Heart right ventricle (tissue), 16 donors: Measurements from ENCODE around the gene ZNF423. TPM values are rescaled to one million over a fixed set of nuclear protein-coding genes. Genes with fewer than 3 reads are reported as not detected.

Experiments
- ATAC-seq, 8 donors: fragments of 200-7000 bp; cut with Tn5 transposase; one replicate each; pipeline ENCODE4 v1.9.1; 2020; ENCODE audit warnings: mild to moderate bottlenecking in 8 of 8, moderate library complexity in 8 of 8, moderate number of reproducible peaks in 1 of 8
- DNase-seq, 2 donors: peaks; one replicate each; pipeline ENCODE4 v3.0.0-alpha.2; 2020
- H3K27ac ChIP-seq, 10 donors: fragments of 200-600 bp; sonication (generic) in 2 of 10; one replicate each; pipeline versions ENCODE4 v1.5.0 to v1.8.0; 2020 to 2022; ENCODE audit warnings: mild to moderate bottlenecking in 3 of 10
- H3K27me3 ChIP-seq, 7 donors: fragments of 200-600 bp; one replicate each; pipeline ENCODE4 v1.8.0; 2021 to 2022; ENCODE audit warnings: mild to moderate bottlenecking in 2 of 7
- H3K36me3 ChIP-seq, 9 donors: fragments of 200-600 bp; sonication (generic) in 1 of 9; one replicate each; pipeline versions ENCODE4 v1.5.0 to v1.8.0; 2020 to 2022; ENCODE audit warnings: mild to moderate bottlenecking in 2 of 9
- H3K4me1 ChIP-seq, 9 donors: fragments of 200-600 bp; sonication (generic) in 1 of 9; one replicate each; pipeline versions ENCODE4 v1.5.0 to v1.8.0; 2020 to 2022; ENCODE audit warnings: mild to moderate bottlenecking in 4 of 9
- H3K4me3 ChIP-seq, 10 donors: fragments of 200-600 bp; sonication (generic) in 2 of 10; one replicate each; pipeline versions ENCODE4 v1.5.0 to v1.8.0; 2020 to 2022; ENCODE audit warnings: mild to moderate bottlenecking in 7 of 10, moderate library complexity in 2 of 10
- H3K9me3 ChIP-seq, 11 donors: fragments of 200-600 bp in 10 of 11; sonication (generic) in 2 of 11; one replicate each; pipeline versions ENCODE4 v1.5.0 to v1.8.0; 2013 to 2022; ENCODE audit warnings: mild to moderate bottlenecking in 2 of 11, control low read depth in 1 of 11, moderate library complexity in 1 of 11
- CTCF ChIP-seq, 9 donors: fragments of 200-600 bp; sonication (generic) in 2 of 9; IDR thresholded peaks; one replicate each; pipeline versions ENCODE4 v1.5.0 to v1.8.0; 2021 to 2022; ENCODE audit warnings: antibody characterized with exemption in 9 of 9, mild to moderate bottlenecking in 5 of 9, moderate library complexity in 1 of 9
- WGBS, 2 donors: extraction: QIAGEN DNeasy Blood & Tissue Kit; methylation state at CpG; one replicate each; pipeline ENCODE4 v1.1.7; 2013; ENCODE audit warnings: inconsistent platforms in 1 of 2; 5-methylcytosine and 5-hydroxymethylcytosine counted together
- intact Hi-C, 10 donors: fragments of 100-400 bp; cut with DNase I; formaldehyde crosslinking; loops; one replicate each; pipeline versions ENCODE4 v1.11.1 to v1.14.2; 2022
- polyA plus RNA-seq, 2 donors: library from polyadenylated mRNA; stranded (reverse); fragments of 200-250 nt; gene quantifications; one replicate each; pipeline ENCODE4 v1.2.3, GENCODE V29; 2013
- total RNA-seq, 10 donors: library from RNA; stranded (reverse); fragmentation: NEBNext Ultra II Directional in 3 of 10; extraction: Animal tissue kit (Norgen Biotek cat#: 25700) in 3 of 10; gene quantifications; one replicate each; pipeline versions ENCODE4 v1.2.1 to v1.2.4, GENCODE V29; 2021 to 2023
- donor health status: Arrhythmogenic right ventricular cardiomyopathy.
- donor health status: ischemic (EF 13 %, LVEDD 7.1; RV severe dilation, severe dysfunction).
- donor health status: healthy with polysubstance abuse.
- donor health status: DM: no; HTN: yes; CAD: no.
- donor health status: DM: no; HTN: no; CAD: no.
- donor health status: ischemic (EF 25% LVEDD 6.9; RV normal size, moderate dysfunction).
- donor health status: ischemic (EF 25% LVEDD 5.7; RV mildly dilated, moderate dysfunction).
- donor health status: healthy.
- donor health status: DM: yes; HTN: yes; CAD: no.
- donor health status: Ischemic cardiomyopathy.
- donor health status: ischemic (EF 35%, LVEDD 5.7; RV mildly dilated, moderate dysfunction).
- donor health status: nonischemic (EF 11% LVEDD 7.7; RV severe dilation, severe dysfunction).
- donor health status: DM: yes; HTN: yes; CAD: no.
- donor health status: PGD.
- donor health status: ischemic (EF 29% LVEDD 5.4; RV normal size, mild dysfunction).
- donor health status: nonischemic (EF 23%, LVEDD 6.1; RV moderate dilation, normal function).

ZNF423 gene
- total and polyA plus RNA-seq, 12 donors = 2.6 to 10.6 (median 7.0) TPM

DNA sequence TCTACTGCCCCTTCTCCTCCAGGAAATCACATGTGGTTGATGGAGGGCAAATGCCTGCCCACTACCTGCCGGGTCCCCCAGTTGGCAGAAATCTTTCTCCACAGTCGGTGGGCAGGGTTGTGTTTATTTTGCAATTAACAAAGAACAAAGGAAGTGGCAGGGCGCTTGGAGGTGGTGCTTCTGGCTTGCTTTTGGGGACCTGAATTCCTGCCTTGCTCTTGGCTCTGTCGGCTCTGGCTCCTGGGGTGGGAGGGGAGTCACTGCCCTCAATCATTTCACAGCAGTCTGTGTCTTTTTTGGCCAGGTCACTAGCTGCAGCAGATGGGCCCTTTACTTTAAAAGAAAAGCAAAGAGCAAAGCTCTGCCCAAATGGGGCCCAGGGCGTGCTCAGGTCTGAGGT is 413.1 kb downstream of the ZNF423 start:
- DNase-seq (no peak), ATAC-seq (no peak)
- 54 to 62% methylated on average over 5 of the region's 5 CpGs for WGBS, 2 donors
- Histone ChIP-seq H3K27ac (peak overlapping the region in 3 of 10 donors; percentile 9 to 86 (median 78)), H3K27me3 (peaks cover 0 to 6% (median 0%) of the 10 kb centered on the region in 7 donors), H3K36me3 (no peaks in the 10 kb centered on the region), H3K4me3 (no peak overlapping the region), H3K4me1 (peaks cover 0 to 44% (median 16%) of the 10 kb centered on the region in 9 donors), H3K9me3 (no peaks in the 10 kb centered on the region)
- intact Hi-C loops = loop anchor here in 1 of 10 donors (5.0 kb wide), 1 partner anchor 49 kb away; no protein-coding TSS in a partner anchor
- no peak for TF ChIP-seq CTCF (IDR thresholded peaks at IDR 0.05)

- peak; percentile 68 to 96 (median 92) for ATAC-seq
- no peaks in the 10 kb centered on the region for H3K9me3 ChIP-seq
- H3K27ac ChIP-seq = peak overlapping the region; percentile 6 to 86 (median 68)
- 12 to 17% methylated on average over 18 of the region's 18 CpGs for WGBS, 2 donors
- TF ChIP-seq CTCF (IDR thresholded peaks at IDR 0.05) = peak in 7 of 9 donors; percentile 17 to 65 (median 43)
- H3K27me3 ChIP-seq = peaks cover 0 to 11% (median 0%) of the 10 kb centered on the region in 7 donors
- peak overlapping the region in 5 of 10 donors; percentile 13 to 32 (median 19) for H3K4me3 ChIP-seq
- H3K36me3 ChIP-seq = no peaks in the 10 kb centered on the region
- intact Hi-C loops = loop anchor here in 1 of 10 donors (5.0 kb wide), 1 partner anchor 51 kb away; no protein-coding TSS in a partner anchor
- peak; percentile 41 to 77 for DNase-seq
- H3K4me1 ChIP-seq = peaks cover 0 to 44% (median 16%) of the 10 kb centered on the region in 9 donors
These were observed 414.5 kb downstream of the ZNF423 start for GRCh38 chr16:49441366-49441780.

GRCh38 chr16:49440156-49441065 is 415.5 kb downstream of the ZNF423 start:
- Histone ChIP-seq H3K27ac (peak overlapping the region in 5 of 10 donors; percentile 42 to 86 (median 78)), H3K9me3 (no peaks in the 10 kb centered on the region), H3K4me1 (peaks cover 0 to 44% (median 16%) of the 10 kb centered on the region in 9 donors), H3K36me3 (no peaks in the 10 kb centered on the region), H3K4me3 (no peak overlapping the region), H3K27me3 (peaks cover 0 to 11% (median 0%) of the 10 kb centered on the region in 7 donors)
- 65 to 66% methylated on average over 20 of the region's 20 CpGs for WGBS, 2 donors
- ATAC-seq = peak in 3 of 8 donors; percentile 36 to 56 (median 43)
- DNase-seq = no peak
- intact Hi-C loops = loop anchor here in 1 of 10 donors (5.0 kb wide), 1 partner anchor 52 kb away; no protein-coding TSS in a partner anchor
- TF ChIP-seq CTCF (IDR thresholded peaks at IDR 0.05) = peak in 4 of 9 donors; percentile 11 to 40 (median 27)

DNA sequence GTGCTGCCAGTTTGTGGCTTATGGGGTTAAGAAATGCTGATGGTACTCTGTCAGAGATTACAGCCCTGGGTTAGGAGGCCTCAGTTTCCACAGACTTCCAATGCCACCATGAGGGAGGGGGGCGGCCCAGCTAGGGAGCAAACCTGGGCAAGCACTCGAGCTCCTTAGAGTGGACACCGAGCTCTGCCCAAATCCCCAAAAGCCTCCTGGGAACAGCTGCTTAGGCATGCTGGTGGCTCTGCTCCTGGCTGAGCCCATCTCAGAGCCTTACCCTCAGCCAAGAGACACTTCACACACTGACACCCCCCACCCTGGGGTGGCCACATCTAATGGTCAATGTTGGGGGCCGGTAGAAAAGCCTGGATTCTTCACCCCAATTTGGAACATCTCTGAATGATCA is 416.2 kb downstream of the ZNF423 start:
- intact Hi-C loops = loop anchor here in 1 of 10 donors (5.0 kb wide), 1 partner anchor 53 kb away; no protein-coding TSS in a partner anchor

More for the DNA sequence above, 416.2 kb downstream of the ZNF423 start:
- 93 to 94% methylated on average over 4 of the region's 4 CpGs for WGBS, 2 donors
- Histone ChIP-seq H3K27ac (peak overlapping the region in 4 of 10 donors; percentile 7 to 86 (median 44)), H3K36me3 (no peaks in the 10 kb centered on the region), H3K4me3 (no peak overlapping the region), H3K27me3 (peaks cover 0 to 11% (median 0%) of the 10 kb centered on the region in 7 donors), H3K4me1 (peaks cover 0 to 44% (median 16%) of the 10 kb centered on the region in 9 donors), H3K9me3 (no peaks in the 10 kb centered on the region)
- TF ChIP-seq CTCF (IDR thresholded peaks at IDR 0.05) = no peak
- no peak for ATAC-seq
- DNase-seq = no peak
